Stomach smooth muscle (tissue), 2 donors: ENCODE data around the gene METTL8.

Experiments used
- H3K27ac ChIP-seq: one replicate; pipeline ENCODE4 v1.7.0; 2013; ENCODE audit warnings: mild to moderate bottlenecking, low read length, inconsistent platforms
- H3K27me3 ChIP-seq, 2 donors: one replicate each; pipeline ENCODE4 v1.7.0; 2013; ENCODE audit warnings: low read length in 2 of 2; ENCODE audit not compliant: insufficient read depth in 2 of 2, control insufficient read depth in 1 of 2
- H3K36me3 ChIP-seq, 2 donors: one replicate each; pipeline ENCODE4 v1.7.0; 2013; ENCODE audit warnings: low read length in 2 of 2; ENCODE audit not compliant: control insufficient read depth in 2 of 2, insufficient read depth in 2 of 2
- H3K4me1 ChIP-seq: one replicate; pipeline ENCODE4 v1.7.0; 2013; ENCODE audit warnings: low read length; ENCODE audit not compliant: control insufficient read depth, insufficient read depth
- H3K4me3 ChIP-seq, 2 donors: one replicate each; pipeline ENCODE4 v1.7.0; 2013; ENCODE audit warnings: low read length in 2 of 2
- H3K9ac ChIP-seq, 2 donors: one replicate each; pipeline ENCODE4 v1.7.0; 2013; ENCODE audit warnings: low read length in 2 of 2, mild to moderate bottlenecking in 1 of 2
- H3K9me3 ChIP-seq, 2 donors: one replicate each; pipeline ENCODE4 v1.7.0; 2013; ENCODE audit warnings: low read length in 2 of 2; ENCODE audit not compliant: control insufficient read depth in 2 of 2
- donor health status: healthy.
- donor health status: Pancreatic carcinoma.

Gene METTL8

GRCh38 chr2:171400395-171400794 lies 33.4 kb downstream of the METTL8 start:
- Histone ChIP-seq H3K4me1 (no peaks in the 10 kb centered on the region), H3K27me3 (no peaks in the 10 kb centered on the region), H3K9me3 (no peaks in the 10 kb centered on the region), H3K36me3 (no peaks in the 10 kb centered on the region), H3K9ac (no peak overlapping the region), H3K27ac (no peak overlapping the region), H3K4me3 (no peak overlapping the region)

DNA sequence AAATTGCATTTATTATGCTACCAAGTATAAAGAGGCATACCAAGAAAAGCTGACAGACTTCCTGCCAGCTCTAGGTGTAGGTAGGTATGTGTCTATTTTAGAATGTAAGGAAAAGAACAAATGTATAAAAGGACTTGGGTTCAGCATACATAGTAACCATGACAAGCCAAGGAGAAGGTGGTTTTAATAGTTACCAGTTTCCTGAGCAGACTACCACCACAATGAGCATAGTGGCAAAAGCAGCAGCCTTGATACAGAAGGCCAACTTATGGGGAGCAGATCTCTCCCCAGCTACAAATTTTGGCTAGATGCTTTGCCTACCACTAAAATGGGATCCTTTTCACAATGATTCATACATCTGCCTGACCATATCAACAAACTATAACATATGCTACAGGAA lies 34.5 kb downstream of the METTL8 start:
- no peaks in the 10 kb centered on the region for H3K27me3 ChIP-seq
- no peak overlapping the region for H3K4me3 ChIP-seq
- no peak overlapping the region for H3K27ac ChIP-seq
- no peaks in the 10 kb centered on the region for H3K36me3 ChIP-seq
- no peaks in the 10 kb centered on the region for H3K4me1 ChIP-seq
- no peak overlapping the region for H3K9ac ChIP-seq
- no peaks in the 10 kb centered on the region for H3K9me3 ChIP-seq

DNA sequence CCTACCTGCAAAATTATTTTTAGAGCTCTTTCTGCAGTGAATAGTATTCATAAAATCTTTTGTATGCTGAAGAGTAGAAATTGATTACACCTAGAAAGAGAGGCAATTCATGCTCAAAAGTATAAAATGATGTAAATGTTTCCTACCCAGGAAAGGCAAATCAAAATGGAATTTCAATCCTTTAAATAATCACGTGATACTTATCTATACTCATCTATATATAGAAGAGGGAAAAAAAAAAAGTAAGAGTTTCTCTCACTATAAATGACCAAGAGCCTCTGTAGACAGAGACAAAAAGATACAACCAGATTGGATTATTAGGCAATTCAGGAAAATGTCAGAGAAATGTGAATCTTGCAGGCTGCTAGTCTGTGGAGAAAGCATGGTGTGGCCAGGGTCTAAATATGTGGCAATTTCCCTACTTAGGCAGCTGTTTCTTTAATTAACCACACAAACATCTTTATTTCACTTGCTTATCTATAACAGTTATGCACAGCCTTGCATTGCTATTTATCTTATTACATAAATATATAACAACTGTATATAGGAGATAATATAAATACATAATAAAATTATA lies 39.5 kb downstream of the METTL8 start:
- Histone ChIP-seq H3K4me3 (no peak overlapping the region), H3K4me1 (no peaks in the 10 kb centered on the region)

DNA sequence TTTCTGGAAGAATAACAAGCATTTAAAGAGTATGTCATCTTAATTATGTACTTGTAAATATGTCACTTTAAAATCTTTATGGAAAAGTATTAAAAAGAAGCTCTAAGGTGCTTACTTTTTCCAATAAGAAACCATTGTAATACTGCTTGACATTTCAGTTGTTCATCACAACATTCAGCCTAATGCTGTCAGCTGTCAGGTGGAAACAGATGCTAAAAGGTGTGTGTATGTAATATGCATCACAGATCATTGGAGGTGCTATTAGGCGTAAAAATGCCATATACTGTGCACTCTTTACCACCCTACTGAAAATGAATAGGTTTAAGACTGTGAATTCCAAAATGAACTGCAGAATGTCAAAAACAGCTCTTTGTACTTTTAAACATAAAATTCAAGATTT lies 40.3 kb downstream of the METTL8 start:
- no peaks in the 10 kb centered on the region for H3K27me3 ChIP-seq
- H3K27ac ChIP-seq = no peak overlapping the region
- no peaks in the 10 kb centered on the region for H3K9me3 ChIP-seq
- no peaks in the 10 kb centered on the region for H3K4me1 ChIP-seq
- H3K36me3 ChIP-seq = no peaks in the 10 kb centered on the region
- H3K9ac ChIP-seq = no peak overlapping the region
- H3K4me3 ChIP-seq = no peak overlapping the region

More for the DNA sequence above, 39.5 kb downstream of the METTL8 start:
- Histone ChIP-seq H3K27ac (no peak overlapping the region), H3K36me3 (no peaks in the 10 kb centered on the region), H3K9me3 (no peaks in the 10 kb centered on the region), H3K9ac (no peak overlapping the region), H3K27me3 (no peaks in the 10 kb centered on the region)

DNA sequence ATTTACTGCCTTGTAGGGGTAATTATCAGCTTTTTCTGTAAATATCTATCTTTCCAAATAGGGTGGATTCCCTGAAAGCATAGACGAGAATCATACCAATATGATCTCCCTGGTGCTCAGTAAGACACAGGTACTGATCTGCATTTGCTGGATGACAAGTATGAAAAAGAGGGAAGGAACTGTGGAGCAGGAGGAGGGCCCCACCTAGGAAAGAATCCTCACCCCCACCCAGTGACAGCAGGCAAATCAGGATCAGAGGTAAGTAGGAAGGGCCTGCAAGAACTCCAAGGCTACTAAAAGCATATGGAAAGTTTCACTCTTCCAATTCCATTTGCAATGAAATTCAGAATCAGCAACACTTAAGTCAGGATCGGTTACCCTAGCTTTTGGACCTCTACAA lies 42.3 kb downstream of the METTL8 start:
- Histone ChIP-seq H3K27me3 (no peaks in the 10 kb centered on the region), H3K27ac (no peak overlapping the region), H3K9ac (no peak overlapping the region)

DNA sequence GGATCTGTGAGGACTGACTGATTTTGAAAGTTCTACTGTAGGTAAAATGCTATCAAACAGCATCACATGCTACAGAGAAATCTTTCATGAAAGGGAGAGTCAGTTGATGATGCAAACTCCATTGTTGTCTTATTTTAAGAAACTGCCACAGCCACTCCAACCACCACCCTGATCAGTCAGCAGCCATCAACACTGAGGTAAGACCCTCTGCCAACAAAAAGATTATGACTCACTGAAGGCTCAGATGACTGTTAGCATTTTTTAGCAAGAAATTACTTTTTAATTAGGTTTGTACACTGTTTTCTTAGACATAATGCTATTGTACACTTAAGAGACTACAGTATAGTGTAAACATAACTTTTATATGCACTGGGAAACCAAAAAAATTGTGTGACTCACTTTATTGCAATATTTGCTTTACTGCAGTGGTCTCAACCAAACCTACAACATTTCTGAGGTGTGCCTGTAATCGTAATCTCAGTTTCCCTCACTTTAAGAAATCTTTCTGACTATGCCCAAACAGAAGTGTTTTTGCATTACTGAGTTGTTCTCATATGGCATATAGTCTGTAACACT lies 42.8 kb downstream of the METTL8 start:
- Histone ChIP-seq H3K9ac (no peak overlapping the region), H3K4me3 (no peak overlapping the region), H3K9me3 (no peaks in the 10 kb centered on the region), H3K36me3 (no peaks in the 10 kb centered on the region), H3K27me3 (no peaks in the 10 kb centered on the region), H3K4me1 (no peaks in the 10 kb centered on the region), H3K27ac (no peak overlapping the region)

More for the DNA sequence above, 42.3 kb downstream of the METTL8 start:
- Histone ChIP-seq H3K36me3 (no peaks in the 10 kb centered on the region), H3K9me3 (no peaks in the 10 kb centered on the region), H3K4me1 (no peaks in the 10 kb centered on the region), H3K4me3 (no peak overlapping the region)

GRCh38 chr2:171389780-171390179 lies 44.0 kb downstream of the METTL8 start:
- no peak overlapping the region for H3K9ac ChIP-seq
- no peaks in the 10 kb centered on the region for H3K36me3 ChIP-seq
- H3K27me3 ChIP-seq = no peaks in the 10 kb centered on the region
- no peak overlapping the region for H3K27ac ChIP-seq
- H3K4me3 ChIP-seq = no peak overlapping the region
- no peaks in the 10 kb centered on the region for H3K9me3 ChIP-seq
- no peaks in the 10 kb centered on the region for H3K4me1 ChIP-seq

- Histone ChIP-seq H3K9ac (no peak overlapping the region), H3K27ac (no peak overlapping the region), H3K9me3 (no peaks in the 10 kb centered on the region), H3K4me1 (no peaks in the 10 kb centered on the region), H3K27me3 (no peaks in the 10 kb centered on the region), H3K36me3 (no peaks in the 10 kb centered on the region), H3K4me3 (no peak overlapping the region)
Observed at GRCh38 chr2:171389325-171389724, 44.5 kb downstream of the METTL8 start.

DNA sequence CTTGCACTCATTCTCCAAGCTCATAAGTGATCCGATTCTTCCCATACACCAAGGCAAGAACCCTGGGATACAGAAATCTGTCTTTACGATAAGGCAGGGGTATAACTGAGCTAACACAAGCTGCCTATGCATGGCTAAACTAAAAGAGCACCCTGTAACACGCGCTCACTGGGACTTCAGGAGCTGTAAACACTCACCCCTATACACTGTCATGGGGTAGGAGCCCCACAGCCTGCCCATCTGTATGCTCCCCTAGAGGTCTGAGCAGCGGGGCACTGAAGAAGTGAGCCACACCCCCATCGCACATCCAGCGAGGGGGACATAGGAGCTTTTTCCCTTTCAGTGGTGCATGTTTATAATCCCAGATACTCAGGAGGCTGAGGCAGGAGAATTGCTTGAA lies 46.7 kb downstream of the METTL8 start:
- no peaks in the 10 kb centered on the region for H3K27me3 ChIP-seq

DNA sequence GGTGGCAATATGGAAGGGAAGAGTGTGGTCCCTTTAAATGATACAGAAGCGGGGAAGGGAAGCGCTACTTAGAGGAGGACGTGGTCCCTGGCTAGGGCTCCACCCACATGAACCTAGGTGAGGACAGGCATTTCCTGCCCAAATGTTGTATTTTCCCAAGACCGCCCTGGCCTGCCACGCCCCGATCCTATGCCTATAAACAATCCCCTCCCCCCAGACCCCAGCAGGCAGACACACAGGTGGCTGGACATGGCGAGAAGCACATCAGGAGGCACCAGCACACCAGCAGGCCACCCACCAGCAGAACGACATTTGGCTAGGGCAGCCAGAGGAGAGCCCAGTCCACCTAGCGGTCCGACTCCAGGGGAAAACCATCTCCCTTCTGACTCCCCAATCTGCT lies 47.2 kb downstream of the METTL8 start:
- Histone ChIP-seq H3K9me3 (no peaks in the 10 kb centered on the region), H3K9ac (no peak overlapping the region), H3K27ac (no peak overlapping the region), H3K4me3 (no peak overlapping the region), H3K36me3 (no peaks in the 10 kb centered on the region), H3K27me3 (no peaks in the 10 kb centered on the region), H3K4me1 (no peaks in the 10 kb centered on the region)

More for the DNA sequence above, 46.7 kb downstream of the METTL8 start:
- Histone ChIP-seq H3K27ac (no peak overlapping the region), H3K4me1 (no peaks in the 10 kb centered on the region), H3K9ac (no peak overlapping the region), H3K36me3 (no peaks in the 10 kb centered on the region), H3K9me3 (no peaks in the 10 kb centered on the region), H3K4me3 (no peak overlapping the region)

DNA sequence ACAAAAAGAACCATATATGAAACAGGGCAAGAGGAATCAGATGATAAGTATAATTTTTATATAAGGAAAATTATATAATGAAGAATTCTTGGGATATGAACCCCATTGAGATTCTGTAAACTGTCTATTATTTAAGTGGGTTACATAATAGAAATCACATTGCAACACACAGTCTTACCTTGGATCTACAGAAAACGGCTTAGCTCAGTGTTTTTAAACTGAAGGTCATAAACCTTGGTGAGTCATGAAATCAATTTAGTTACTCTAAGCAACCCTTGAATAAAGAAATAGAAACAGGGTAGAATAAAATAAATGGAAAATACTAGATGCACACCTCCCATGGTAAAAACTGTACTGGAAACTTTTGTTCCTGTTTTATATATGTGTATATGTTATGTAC lies 50.7 kb downstream of the METTL8 start:
- Histone ChIP-seq H3K4me3 (no peak overlapping the region), H3K4me1 (no peaks in the 10 kb centered on the region), H3K9me3 (no peaks in the 10 kb centered on the region), H3K27me3 (no peaks in the 10 kb centered on the region), H3K9ac (no peak overlapping the region), H3K36me3 (no peaks in the 10 kb centered on the region), H3K27ac (no peak overlapping the region)
